ENCODE measurements around the gene GPAM.

DNA sequence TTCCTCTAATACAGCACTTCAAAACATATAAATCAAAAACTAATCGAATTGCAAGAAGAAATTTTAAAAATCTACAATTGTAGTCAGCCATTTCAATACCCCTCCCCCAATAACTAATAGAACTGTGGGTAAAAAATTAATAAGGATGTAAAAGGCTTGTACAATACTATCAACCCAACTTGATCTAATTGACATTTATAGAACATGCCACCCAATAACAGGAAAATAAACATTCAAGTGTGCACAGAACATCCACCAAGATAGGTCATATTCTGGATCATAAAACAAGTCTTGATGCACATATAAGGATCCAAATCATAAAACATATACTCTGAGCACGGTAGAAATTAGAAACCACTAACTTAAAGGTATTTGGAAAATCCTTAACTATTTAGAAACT lies 4.0 kb upstream of the GPAM start:
- TF ChIP-seq, protein P1, sequence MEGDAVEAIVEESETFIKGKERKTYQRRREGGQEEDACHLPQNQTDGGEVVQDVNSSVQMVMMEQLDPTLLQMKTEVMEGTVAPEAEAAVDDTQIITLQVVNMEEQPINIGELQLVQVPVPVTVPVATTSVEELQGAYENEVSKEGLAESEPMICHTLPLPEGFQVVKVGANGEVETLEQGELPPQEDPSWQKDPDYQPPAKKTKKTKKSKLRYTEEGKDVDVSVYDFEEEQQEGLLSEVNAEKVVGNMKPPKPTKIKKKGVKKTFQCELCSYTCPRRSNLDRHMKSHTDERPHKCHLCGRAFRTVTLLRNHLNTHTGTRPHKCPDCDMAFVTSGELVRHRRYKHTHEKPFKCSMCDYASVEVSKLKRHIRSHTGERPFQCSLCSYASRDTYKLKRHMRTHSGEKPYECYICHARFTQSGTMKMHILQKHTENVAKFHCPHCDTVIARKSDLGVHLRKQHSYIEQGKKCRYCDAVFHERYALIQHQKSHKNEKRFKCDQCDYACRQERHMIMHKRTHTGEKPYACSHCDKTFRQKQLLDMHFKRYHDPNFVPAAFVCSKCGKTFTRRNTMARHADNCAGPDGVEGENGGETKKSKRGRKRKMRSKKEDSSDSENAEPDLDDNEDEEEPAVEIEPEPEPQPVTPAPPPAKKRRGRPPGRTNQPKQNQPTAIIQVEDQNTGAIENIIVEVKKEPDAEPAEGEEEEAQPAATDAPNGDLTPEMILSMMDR (IDR thresholded peaks at IDR 0.05; ENCODE audit: borderline replicate concordance, extremely low read depth, low read length, poor library complexity, severe bottlenecking), result no peak
- TF ChIP-seq EZH2 (IDR thresholded peaks at IDR 0.05; ENCODE audit: borderline replicate concordance, low read depth, low read length, severe bottlenecking), result no peak
